Psoas muscle (tissue), 8 donors: Measurements from ENCODE around the gene IQGAP2. TPM values are rescaled to one million over a fixed set of nuclear protein-coding genes. Genes with fewer than 3 reads are reported as not detected.

Experiments used
- ATAC-seq, 4 donors: fragments of 200-7000 bp; cut with Tn5 transposase; one replicate each; pipeline ENCODE4 v1.9.1; 2020; ENCODE audit warnings: moderate library complexity in 3 of 4, mild to moderate bottlenecking in 2 of 4
- DNase-seq, 2 donors: peaks; one replicate each; pipeline ENCODE4 v3.0.0-alpha.2; 2020
- H3K27ac ChIP-seq: fragments of 200-600 bp; one replicate; pipeline ENCODE4 v1.8.0; 2022
- H3K27me3 ChIP-seq, 3 donors: fragments of 200-600 bp in 1 of 3; one replicate each; pipeline versions ENCODE4 v1.6.1 to v1.8.0; 2013 to 2022; ENCODE audit warnings: low read length in 2 of 3, mild to moderate bottlenecking in 2 of 3, moderate library complexity in 1 of 3; ENCODE audit not compliant: insufficient read depth in 3 of 3
- H3K36me3 ChIP-seq, 2 donors: fragments of 200-600 bp in 1 of 2; one replicate each; pipeline versions ENCODE4 v1.6.1 to v1.8.0; 2013 to 2022; ENCODE audit warnings: low read depth in 1 of 2, mild to moderate bottlenecking in 1 of 2, moderate library complexity in 1 of 2; ENCODE audit not compliant: insufficient read depth in 1 of 2
- H3K4me1 ChIP-seq: fragments of 200-600 bp; one replicate; pipeline ENCODE4 v1.8.0; 2022
- H3K4me3 ChIP-seq: fragments of 200-600 bp; one replicate; pipeline ENCODE4 v1.8.0; 2022; ENCODE audit warnings: mild to moderate bottlenecking
- H3K9me3 ChIP-seq: fragments of 200-600 bp; one replicate; pipeline ENCODE4 v1.8.0; 2022
- WGBS, 3 donors: extraction: QIAGEN DNeasy Blood & Tissue Kit; methylation state at CpG; one replicate each; pipeline versions ENCODE4 v1.1.6 to v1.1.7; 2013; 5-methylcytosine and 5-hydroxymethylcytosine counted together
- intact Hi-C, 2 donors: fragments of 100-400 bp; cut with DNase I; formaldehyde crosslinking; loops; one replicate each; pipeline versions ENCODE4 v1.11.0 to v1.14.2; 2022
- polyA plus RNA-seq, 3 donors: library from polyadenylated mRNA; stranded (reverse); fragments of 200-250 nt; gene quantifications; one replicate each; pipeline ENCODE4 v1.2.3, GENCODE V29; 2013
- total RNA-seq, 4 donors: library from RNA; stranded (reverse); fragmentation: NEBNext Ultra II Directional in 2 of 4; extraction: Animal tissue kit (Norgen Biotek cat#: 25700) in 2 of 4; gene quantifications; one replicate each; pipeline versions ENCODE4 v1.2.1 to v1.2.4, GENCODE V29; 2021 to 2023
- TF ChIP-seq, protein P1 (sequence below): fragments of 200-600 bp; IDR thresholded peaks from one replicate; pipeline ENCODE4 v1.8.0; 2022; ENCODE audit warnings: antibody characterized with exemption
- donor health status: healthy with polysubstance abuse.
- donor health status: DM: no; HTN: no; CAD: no; lungs with moderate emphysema.
- donor health status: Bipolar disorder and iron deficiency.
- donor health status: healthy.
- donor health status: DM: yes; HTN: yes; CAD: no.
- donor health status: DM: no; HTN: no; CAD: no.
- donor health status: DM: no; HTN: no; CAD: no.
- donor health status: DM: yes; HTN: yes; CAD: no.

IQGAP2 gene
- total and polyA plus RNA-seq, 7 donors = 0.52 to 4.3 (median 1.4) TPM

DNA sequence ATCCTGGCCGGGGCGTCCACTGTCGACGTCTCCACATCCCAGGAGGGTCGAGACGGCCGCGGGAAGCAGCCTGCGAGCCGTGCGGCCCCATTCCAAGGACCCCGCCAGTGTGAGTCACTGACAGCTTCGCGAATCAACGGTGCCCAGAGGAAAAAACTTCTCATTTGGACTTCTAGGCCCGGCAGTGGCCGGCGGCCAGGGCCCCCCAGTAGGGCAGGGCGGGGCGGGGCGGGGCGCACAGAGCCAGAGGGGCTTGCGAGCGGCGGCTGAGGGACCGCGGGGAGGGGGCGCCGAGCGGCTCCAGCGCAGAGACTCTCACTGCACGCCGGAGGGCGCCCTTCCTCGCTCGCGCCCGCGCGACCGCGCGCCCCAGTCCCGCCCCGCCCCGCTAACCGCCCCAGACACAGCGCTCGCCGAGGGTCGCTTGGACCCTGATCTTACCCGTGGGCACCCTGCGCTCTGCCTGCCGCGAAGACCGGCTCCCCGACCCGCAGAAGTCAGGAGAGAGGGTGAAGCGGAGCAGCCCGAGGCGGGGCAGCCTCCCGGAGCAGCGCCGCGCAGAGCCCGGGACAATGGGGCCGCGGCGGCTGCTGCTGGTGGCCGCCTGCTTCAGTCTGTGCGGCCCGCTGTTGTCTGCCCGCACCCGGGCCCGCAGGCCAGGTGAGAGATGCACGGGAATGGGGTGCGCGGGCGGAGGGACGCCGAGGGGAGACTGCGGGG is 312.8 kb downstream of the IQGAP2 start, which contains the start of gene F2R:
TSS of gene F2R (plus strand) at position 391 of the 720 bp plus-strand sequence. CDS start at position 573, 182 bp downstream.
- H3K27me3 ChIP-seq = peaks cover 0 to 48% (median 4%) of the 10 kb centered on the region in 3 donors
- 0 to 1% (median 1%) methylated on average over 51 to 82 of the region's 82 CpGs for WGBS, 3 donors
- no peaks in the 10 kb centered on the region for H3K4me1 ChIP-seq
- intact Hi-C loops = no loop called here
- ATAC-seq = peak; percentile 27 to 68 (median 48)
- H3K9me3 ChIP-seq = no peaks in the 10 kb centered on the region
- peak within 1 kb of the TSS; percentile 72 for H3K4me3 ChIP-seq
- H3K36me3 ChIP-seq = no peaks in the 10 kb centered on the region
- peak within 1 kb of the TSS; percentile 16 for H3K27ac ChIP-seq
- DNase-seq = peak; percentile 59 to 64
- TF ChIP-seq, protein P1, sequence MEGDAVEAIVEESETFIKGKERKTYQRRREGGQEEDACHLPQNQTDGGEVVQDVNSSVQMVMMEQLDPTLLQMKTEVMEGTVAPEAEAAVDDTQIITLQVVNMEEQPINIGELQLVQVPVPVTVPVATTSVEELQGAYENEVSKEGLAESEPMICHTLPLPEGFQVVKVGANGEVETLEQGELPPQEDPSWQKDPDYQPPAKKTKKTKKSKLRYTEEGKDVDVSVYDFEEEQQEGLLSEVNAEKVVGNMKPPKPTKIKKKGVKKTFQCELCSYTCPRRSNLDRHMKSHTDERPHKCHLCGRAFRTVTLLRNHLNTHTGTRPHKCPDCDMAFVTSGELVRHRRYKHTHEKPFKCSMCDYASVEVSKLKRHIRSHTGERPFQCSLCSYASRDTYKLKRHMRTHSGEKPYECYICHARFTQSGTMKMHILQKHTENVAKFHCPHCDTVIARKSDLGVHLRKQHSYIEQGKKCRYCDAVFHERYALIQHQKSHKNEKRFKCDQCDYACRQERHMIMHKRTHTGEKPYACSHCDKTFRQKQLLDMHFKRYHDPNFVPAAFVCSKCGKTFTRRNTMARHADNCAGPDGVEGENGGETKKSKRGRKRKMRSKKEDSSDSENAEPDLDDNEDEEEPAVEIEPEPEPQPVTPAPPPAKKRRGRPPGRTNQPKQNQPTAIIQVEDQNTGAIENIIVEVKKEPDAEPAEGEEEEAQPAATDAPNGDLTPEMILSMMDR = peak; percentile 15

DNA sequence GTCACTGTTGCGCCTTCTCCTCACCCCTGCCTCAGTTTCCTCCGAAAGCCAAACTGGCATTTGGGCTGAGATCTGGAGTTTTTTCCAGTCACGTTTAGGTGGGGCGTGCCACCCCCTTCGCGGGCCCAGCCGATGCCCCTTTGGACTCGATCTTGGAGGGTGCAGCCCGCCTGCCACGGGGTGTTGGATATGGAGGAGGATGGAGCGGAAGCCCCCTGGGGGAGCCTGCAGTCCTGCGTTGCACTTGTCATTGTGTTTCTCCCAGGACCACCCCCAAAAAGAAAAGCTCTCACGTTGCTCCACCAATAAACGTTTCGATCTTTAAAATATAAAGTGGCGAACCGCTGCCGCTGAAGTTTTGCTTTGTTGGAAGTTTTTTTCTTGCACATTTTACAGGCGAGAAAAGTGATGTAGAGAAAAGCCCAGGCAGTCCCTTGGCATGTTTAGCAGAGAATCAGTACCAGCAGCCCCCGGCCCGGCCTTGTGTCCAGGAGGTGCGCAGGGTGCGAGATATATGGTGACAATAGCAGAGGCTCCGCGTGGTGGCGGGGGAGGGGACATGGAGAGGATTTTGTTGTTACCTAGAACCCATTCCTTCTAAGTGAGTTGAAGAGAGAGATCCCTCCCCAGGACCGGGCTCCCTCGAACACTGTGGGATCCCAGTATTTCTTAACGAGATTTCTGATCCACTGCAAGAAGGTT is 313.5 kb downstream of the IQGAP2 start:
- no peak overlapping the region for H3K27ac ChIP-seq
- peak overlapping the region; percentile 72 for H3K4me3 ChIP-seq
- H3K4me1 ChIP-seq = no peaks in the 10 kb centered on the region
- WGBS, 3 donors = 5 to 7% (median 6%) methylated on average over 29 of the region's 29 CpGs
- H3K27me3 ChIP-seq = peaks cover 0 to 48% (median 4%) of the 10 kb centered on the region in 3 donors
- DNase-seq (no peak), ATAC-seq (no peak)
- no peaks in the 10 kb centered on the region for H3K9me3 ChIP-seq
- TF ChIP-seq, protein P1 = no peak
- intact Hi-C loops = no loop called here
- H3K36me3 ChIP-seq = no peaks in the 10 kb centered on the region

DNA sequence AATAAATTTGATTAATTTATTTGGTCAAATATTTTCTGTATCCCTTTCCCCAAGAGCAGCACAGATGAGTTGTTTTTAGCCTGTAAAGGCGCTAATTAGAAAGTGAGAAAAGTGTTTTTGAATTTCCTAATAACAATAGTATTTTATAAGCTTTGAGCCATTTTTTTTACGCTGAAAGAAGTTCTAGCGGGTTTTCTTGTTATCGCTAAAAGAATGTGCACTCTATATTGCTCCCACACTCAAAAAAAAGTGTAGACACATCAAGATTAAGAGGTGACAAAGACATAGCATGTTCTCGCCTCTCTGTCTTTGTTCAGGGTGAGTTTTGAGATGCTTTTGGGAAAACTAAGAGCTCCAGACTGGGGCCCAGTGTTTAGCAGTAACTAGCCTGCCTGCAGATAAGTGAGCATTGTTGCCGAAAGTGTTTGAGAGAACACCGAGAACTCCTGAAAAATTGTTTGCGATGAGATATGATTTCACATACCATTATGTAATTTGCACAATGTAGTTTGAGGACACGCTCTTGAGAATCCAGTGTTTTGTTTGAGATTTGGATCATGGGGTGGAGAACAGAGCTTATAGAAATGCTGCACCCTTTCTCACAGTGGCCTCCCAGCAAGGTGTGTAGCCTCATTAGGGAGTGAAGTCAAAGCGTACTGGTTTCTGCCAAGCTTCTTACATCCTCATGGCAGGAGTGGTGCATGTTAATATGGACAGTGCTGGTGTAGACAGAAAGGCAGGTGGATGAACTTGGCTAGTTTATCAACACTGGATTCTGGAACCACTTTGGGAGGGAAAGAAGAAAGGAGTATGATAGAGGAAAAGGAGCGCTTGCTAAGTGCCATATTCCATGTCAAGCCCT is 314.4 kb downstream of the IQGAP2 start:
- Histone ChIP-seq H3K27ac (no peak overlapping the region), H3K4me1 (no peaks in the 10 kb centered on the region), H3K9me3 (no peaks in the 10 kb centered on the region), H3K27me3 (peaks cover 0 to 48% (median 4%) of the 10 kb centered on the region in 3 donors), H3K4me3 (peak overlapping the region; percentile 72), H3K36me3 (no peaks in the 10 kb centered on the region)
- no peak for ATAC-seq
- TF ChIP-seq, protein P1 = no peak
- intact Hi-C loops = no loop called here
- DNase-seq = no peak
- 70 to 84% (median 83%) methylated on average over 11 of the region's 11 CpGs for WGBS, 3 donors

DNA sequence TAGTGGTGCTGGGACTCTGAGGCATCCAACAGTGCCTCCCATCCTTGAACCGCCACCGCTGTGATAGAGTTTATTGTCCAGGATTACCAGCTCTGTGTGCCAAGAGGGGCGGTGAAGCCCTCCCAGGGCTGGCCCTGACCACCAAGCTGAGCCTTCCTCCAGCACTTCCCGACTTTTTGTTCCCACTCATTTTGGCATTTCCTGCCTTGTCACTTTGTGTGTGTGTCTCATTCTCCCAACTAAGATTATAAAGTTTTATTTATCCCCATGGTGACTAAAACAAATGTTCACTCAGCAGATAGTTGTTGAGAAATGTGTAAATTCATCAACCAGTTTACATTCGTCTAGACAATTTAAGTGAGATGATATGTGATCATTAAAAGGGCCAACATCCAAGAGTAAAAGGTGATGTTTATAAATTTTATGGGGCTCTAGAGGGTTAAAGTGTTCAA is 315.3 kb downstream of the IQGAP2 start:
- Histone ChIP-seq H3K9me3 (no peaks in the 10 kb centered on the region), H3K4me3 (no peak overlapping the region), H3K36me3 (no peaks in the 10 kb centered on the region), H3K4me1 (no peaks in the 10 kb centered on the region), H3K27me3 (peaks cover 0 to 45% (median 4%) of the 10 kb centered on the region in 3 donors), H3K27ac (no peak overlapping the region)
- 71 to 80% (median 78%) methylated on average over 5 of the region's 5 CpGs for whole genome bisulfite sequencing, 3 donors
- TF ChIP-seq, protein P1 = no peak
- no peak for DNase-seq
- intact Hi-C loops = no loop called here
- ATAC-seq = no peak
